H1 (cell line): ENCODE data around the gene MYO5B.
A peak's percentile ranks its signal among the peaks of the same experiment; 100 is the strongest.

ENCODE experiments used
- CTCF ChIP-seq, 3 experiments: IDR thresholded peaks; 1 replicate in 2 of 3; 2 replicates in 1 of 3; pipeline versions ENCODE4 v1.5.1 to v1.6.1; 2011; ENCODE audit warnings: low read length in 3 of 3, mild to moderate bottlenecking in 3 of 3, inconsistent platforms in 2 of 3, low read depth in 1 of 3, moderate library complexity in 1 of 3; ENCODE audit not compliant: insufficient read depth in 1 of 3; ENCODE audit errors: control extremely low read depth in 1 of 3
- EP300 ChIP-seq, 2 experiments: IDR thresholded peaks; 1 replicate in 1 of 2; 2 replicates in 1 of 2; pipeline ENCODE4 v1.6.1; 2011 to 2012; ENCODE audit warnings: low read depth in 2 of 2, low read length in 2 of 2, mild to moderate bottlenecking in 2 of 2, borderline replicate concordance in 1 of 2, inconsistent platforms in 1 of 2, moderate library complexity in 1 of 2
- EZH2 ChIP-seq: fragments of 200-600 bp; sonication (generic); IDR thresholded peaks from 2 replicates; pipeline ENCODE4 v1.7.1; 2012; ENCODE audit warnings: low read depth, mild to moderate bottlenecking, moderate library complexity, low read length, inconsistent platforms; ENCODE audit not compliant: severe bottlenecking
- NRF1 ChIP-seq: IDR thresholded peaks from 2 replicates; pipeline ENCODE4 v1.6.1; 2011; ENCODE audit warnings: mild to moderate bottlenecking, low read depth, low read length, improper control_type of control experiment
- POLR2A ChIP-seq, 2 experiments: IDR thresholded peaks; 1 replicate in 1 of 2; 2 replicates in 1 of 2; pipeline ENCODE4 v1.6.1; 2011; ENCODE audit warnings: low read depth in 2 of 2, low read length in 2 of 2, mild to moderate bottlenecking in 2 of 2; ENCODE audit errors: control extremely low read depth in 1 of 2
- POLR2AphosphoS5 ChIP-seq: IDR thresholded peaks from 2 replicates; pipeline ENCODE4 v1.6.1; 2011; ENCODE audit warnings: low read depth, low read length
- SIN3A ChIP-seq, 2 experiments: IDR thresholded peaks in 1 of 2; conservative IDR thresholded peaks in 1 of 2; 2 replicates each; pipeline ENCODE4 v1.6.1; 2011 to 2012; ENCODE audit warnings: low read length in 2 of 2, improper control_type of control experiment in 1 of 2, low read depth in 1 of 2, mild to moderate bottlenecking in 1 of 2
- TCF12 ChIP-seq: IDR thresholded peaks from 2 replicates; pipeline ENCODE4 v1.6.1; 2011; ENCODE audit warnings: low read depth, mild to moderate bottlenecking, low read length

DNA sequence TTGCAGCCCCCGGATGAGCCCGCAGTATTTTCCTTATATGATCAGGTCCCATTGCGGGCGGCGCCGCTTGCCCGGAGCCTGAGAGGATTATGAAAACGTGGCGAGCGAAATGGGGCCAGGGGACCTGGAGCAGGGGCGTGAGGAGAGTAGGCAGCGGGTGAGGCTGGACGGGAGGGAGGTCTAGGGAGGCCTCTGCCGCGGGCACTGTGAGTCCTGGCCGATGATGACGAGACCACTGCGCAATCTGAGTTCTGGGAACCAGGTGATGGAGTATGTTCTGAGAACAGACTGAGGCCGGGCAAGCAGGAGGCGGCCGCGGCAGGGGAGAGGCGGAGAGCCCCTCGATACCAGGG lies 380.8 kb downstream of the MYO5B start:
- TF ChIP-seq EP300 (IDR thresholded peaks at IDR 0.05; ENCODE audit: borderline replicate concordance in 1 of 2, low read depth in 2 of 2, low read length in 2 of 2) (no peak), POLR2A (IDR thresholded peaks at IDR 0.05; ENCODE audit: control extremely low read depth in 1 of 2, low read depth in 2 of 2, low read length in 2 of 2) (no peak), NRF1 (no peak), CTCF (IDR thresholded peaks at IDR 0.05; ENCODE audit: control extremely low read depth in 1 of 3, insufficient read depth in 1 of 3, low read depth in 1 of 3, low read length in 3 of 3) (no peak), POLR2AphosphoS5 (0 out of 2 replicates have a peak, but pooled peaks have one; percentile 51), TCF12 (no peak), SIN3A (conservative IDR thresholded peaks at IDR 0.05 in 1 of 2, IDR thresholded peaks at IDR 0.05 in 1 of 2; ENCODE audit: low read depth in 1 of 2, low read length in 2 of 2) (no peak), EZH2 (no peak)
